KMS-11 (cell line): ENCODE measurements around the gene MAS1L.

Experiments used
- H2AFZ ChIP-seq: fragments of 200-600 bp; sonication (generic); 2 replicates; pipeline ENCODE4 v1.6.1; 2016; ENCODE audit warnings: antibody characterized with exemption, mixed run types, low read depth
- H3K27ac ChIP-seq: fragments of 200-600 bp; sonication (generic); 2 replicates; pipeline ENCODE4 v1.6.1; 2016; ENCODE audit warnings: mild to moderate bottlenecking, mixed run types
- H3K27me3 ChIP-seq: fragments of 200-600 bp; sonication (generic); 2 replicates; pipeline ENCODE4 v1.6.1; 2017; ENCODE audit warnings: mild to moderate bottlenecking, low read depth, mixed run types, moderate library complexity; ENCODE audit not compliant: insufficient read depth
- H3K36me3 ChIP-seq: fragments of 200-600 bp; sonication (generic); 2 replicates; pipeline ENCODE4 v1.6.1; 2017; ENCODE audit warnings: mild to moderate bottlenecking, mixed run types; ENCODE audit not compliant: insufficient read depth
- H3K4me1 ChIP-seq: fragments of 200-600 bp; sonication (generic); 2 replicates; pipeline ENCODE4 v1.6.1; 2016; ENCODE audit warnings: mild to moderate bottlenecking, low read depth, mixed run types; ENCODE audit not compliant: poor library complexity, severe bottlenecking
- H3K4me2 ChIP-seq: fragments of 200-600 bp; sonication (generic); 2 replicates; pipeline ENCODE4 v1.7.0; 2016; ENCODE audit warnings: mild to moderate bottlenecking, mixed run types
- H3K4me3 ChIP-seq: fragments of 200-600 bp; sonication (generic); IDR thresholded peaks from 2 replicates; pipeline ENCODE4 v1.6.1; 2017; ENCODE audit warnings: low read depth, low read length, mixed read lengths; ENCODE audit not compliant: insufficient read depth
- H3K79me2 ChIP-seq: fragments of 200-600 bp; sonication (generic); 2 replicates; pipeline ENCODE4 v1.6.1; 2016; ENCODE audit warnings: low read depth, mixed run types; ENCODE audit not compliant: insufficient read depth
- H3K9ac ChIP-seq: fragments of 200-600 bp; sonication (generic); 2 replicates; pipeline ENCODE4 v1.6.1; 2016; ENCODE audit warnings: mild to moderate bottlenecking, mixed run types
- H4K20me1 ChIP-seq: fragments of 200-600 bp; sonication (generic); 2 replicates; pipeline ENCODE4 v1.6.1; 2016; ENCODE audit warnings: mild to moderate bottlenecking, mixed run types; ENCODE audit not compliant: insufficient read depth
- CTCF ChIP-seq: fragments of 200-600 bp; sonication (generic); conservative IDR thresholded peaks from 2 replicates; pipeline ENCODE4 v1.6.1; 2017; ENCODE audit warnings: low read depth, mild to moderate bottlenecking, antibody characterized with exemption, low read length, moderate library complexity, mixed read lengths

Gene MAS1L

GRCh38 chr6:29510202-29510601, 22.4 kb upstream of the MAS1L start:
- Histone ChIP-seq H3K4me3 (no peak overlapping the region), H3K27me3 (no peaks in the 10 kb centered on the region), H3K4me2 (no peak overlapping the region), H2AFZ (no peak overlapping the region), H3K79me2 (no peaks in the 10 kb centered on the region), H3K4me1 (peaks cover 20% of the 10 kb centered on the region), H3K27ac (no peak overlapping the region), H3K9ac (no peak overlapping the region), H4K20me1 (no peaks in the 10 kb centered on the region), H3K36me3 (no peaks in the 10 kb centered on the region)
- no peak for TF ChIP-seq CTCF

DNA sequence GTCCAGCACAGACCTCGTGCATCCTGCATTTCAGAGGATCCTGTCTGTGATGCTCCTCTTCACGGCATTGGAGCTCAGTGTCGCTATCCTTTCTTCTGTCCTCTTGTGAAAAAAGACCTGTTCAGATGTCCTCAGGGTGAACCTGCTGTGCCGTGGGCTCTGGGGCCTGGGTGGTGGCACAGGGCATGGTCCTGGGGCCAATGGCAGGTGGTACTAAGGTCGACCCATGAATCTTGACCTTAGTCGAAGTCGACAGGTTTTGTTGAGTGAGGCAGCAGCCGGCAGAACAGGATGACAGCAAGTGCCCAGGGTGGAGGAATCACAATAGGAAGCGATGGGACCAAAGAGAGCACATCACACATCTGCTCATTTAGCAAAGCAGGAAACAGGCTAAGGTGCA, 22.0 kb upstream of the MAS1L start:
- TF ChIP-seq CTCF: no peak
- no peaks in the 10 kb centered on the region for H4K20me1 ChIP-seq
- H3K79me2 ChIP-seq: no peaks in the 10 kb centered on the region
- H3K27ac ChIP-seq: no peak overlapping the region
- no peak overlapping the region for H2AFZ ChIP-seq
- no peaks in the 10 kb centered on the region for H3K27me3 ChIP-seq
- H3K4me2 ChIP-seq: no peak overlapping the region
- H3K9ac ChIP-seq: no peak overlapping the region
- H3K4me3 ChIP-seq: no peak overlapping the region
- peaks cover 15% of the 10 kb centered on the region for H3K4me1 ChIP-seq
- no peaks in the 10 kb centered on the region for H3K36me3 ChIP-seq

DNA sequence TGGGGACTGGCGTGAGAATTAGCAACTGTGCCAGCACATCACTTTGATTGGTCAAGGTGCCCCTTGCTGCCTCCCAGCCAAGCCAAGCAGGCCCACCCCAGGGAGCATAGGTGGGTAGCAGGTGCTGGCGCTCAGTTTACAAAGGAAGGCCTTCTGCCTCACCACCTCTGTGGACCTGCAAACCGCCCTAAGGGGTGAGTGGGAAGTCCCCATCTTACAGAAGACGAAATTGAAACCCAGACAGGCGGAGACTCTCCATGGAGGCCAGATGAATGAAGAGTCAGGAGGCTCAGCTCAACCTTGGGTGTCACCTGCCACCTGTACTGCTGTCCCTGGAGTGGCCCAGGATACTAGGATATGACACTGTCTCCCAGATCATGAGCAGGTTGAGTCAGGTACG, 21.5 kb upstream of the MAS1L start:
- H4K20me1 ChIP-seq: no peaks in the 10 kb centered on the region
- H3K4me1 ChIP-seq: peaks cover 14% of the 10 kb centered on the region
- H3K27me3 ChIP-seq: no peaks in the 10 kb centered on the region
- H3K36me3 ChIP-seq: no peaks in the 10 kb centered on the region
- no peak overlapping the region for H3K4me2 ChIP-seq
- H3K9ac ChIP-seq: no peak overlapping the region
- H2AFZ ChIP-seq: no peak overlapping the region
- H3K79me2 ChIP-seq: no peaks in the 10 kb centered on the region
- H3K4me3 ChIP-seq: no peak overlapping the region
- no peak overlapping the region for H3K27ac ChIP-seq
- TF ChIP-seq CTCF: no peak

DNA sequence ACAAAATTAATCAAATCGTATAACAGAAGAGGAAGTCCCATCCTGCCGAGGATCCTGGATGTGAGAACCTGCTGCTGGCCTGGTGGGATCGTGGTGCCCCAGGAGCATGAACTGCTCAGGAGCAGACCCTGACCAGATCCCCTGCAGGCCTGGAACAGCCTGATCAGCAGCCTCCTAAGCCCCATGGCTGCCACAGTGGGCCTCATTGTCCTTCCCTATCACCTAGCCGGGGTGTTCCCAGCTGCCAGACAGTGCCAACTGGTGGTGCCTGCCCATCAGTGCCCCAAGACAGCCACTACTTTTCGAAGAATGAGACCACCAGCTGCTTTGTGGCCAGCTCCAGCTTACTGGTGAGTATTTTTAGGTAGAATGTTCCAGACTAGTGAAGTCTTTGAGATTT, 19.6 kb upstream of the MAS1L start:
- Histone ChIP-seq H3K27ac (no peak overlapping the region), H3K36me3 (no peaks in the 10 kb centered on the region), H3K27me3 (no peaks in the 10 kb centered on the region), H3K4me3 (no peak overlapping the region), H3K9ac (no peak overlapping the region), H2AFZ (no peak overlapping the region), H3K4me2 (no peak overlapping the region), H3K79me2 (no peaks in the 10 kb centered on the region), H4K20me1 (no peaks in the 10 kb centered on the region), H3K4me1 (peaks cover 14% of the 10 kb centered on the region)
- no peak for TF ChIP-seq CTCF
